CD14-positive monocyte (primary cell): ENCODE results near the gene GRIN2A. TPM values are rescaled to one million over a fixed set of nuclear protein-coding genes. Genes with fewer than 3 reads are reported as not detected.

ENCODE experiments used
- DNase-seq, 3 donors: peaks; one replicate each; pipeline ENCODE4 v3.0.0-alpha.2; 2011 to 2022
- H2AFZ ChIP-seq: 2 replicates; pipeline ENCODE4 v1.6.0; 2012; ENCODE audit warnings: mild to moderate bottlenecking, low read depth, low read length, inconsistent platforms; ENCODE audit not compliant: insufficient read depth, poor library complexity, severe bottlenecking
- H3K27ac ChIP-seq, 2 donors: 1 replicate in 1 of 2; 2 replicates in 1 of 2; pipeline ENCODE4 v1.5.1; 2012 to 2013; ENCODE audit warnings: low read length in 2 of 2, control low read depth in 1 of 2, inconsistent platforms in 1 of 2, low read depth in 1 of 2, mild to moderate bottlenecking in 1 of 2
- H3K27me3 ChIP-seq, 2 donors: one replicate each; pipeline versions ENCODE4 v1.6.0 to v1.6.1; 2011 to 2013; ENCODE audit warnings: low read length in 2 of 2; ENCODE audit not compliant: control insufficient read depth in 2 of 2, insufficient read depth in 2 of 2
- H3K36me3 ChIP-seq, 2 donors: replicated peaks in 1 of 2; 1 replicate in 1 of 2; 2 replicates in 1 of 2; pipeline versions ENCODE4 v1.5.1 to v1.6.1; 2012 to 2013; ENCODE audit warnings: low read length in 2 of 2, control low read depth in 1 of 2, inconsistent platforms in 1 of 2, mild to moderate bottlenecking in 1 of 2; ENCODE audit not compliant: insufficient read depth in 2 of 2, control insufficient read depth in 1 of 2
- H3K4me1 ChIP-seq, 2 donors: 1 replicate in 1 of 2; 2 replicates in 1 of 2; pipeline versions ENCODE4 v1.5.1 to v1.6.1; 2012 to 2013; ENCODE audit warnings: low read length in 2 of 2, control low read depth in 1 of 2, inconsistent platforms in 1 of 2, mild to moderate bottlenecking in 1 of 2, moderate library complexity in 1 of 2; ENCODE audit not compliant: insufficient read depth in 2 of 2, control insufficient read depth in 1 of 2
- H3K4me2 ChIP-seq: replicated peaks from 2 replicates; pipeline ENCODE3; 2012; ENCODE audit warnings: low read length, moderate library complexity, mild to moderate bottlenecking; ENCODE audit not compliant: poor library complexity, severe bottlenecking; ENCODE audit errors: extremely low read depth
- H3K4me3 ChIP-seq, 3 experiments: fragments of 200-600 bp in 1 of 3; sonication (generic) in 1 of 3; replicated peaks in 1 of 3; 1 replicate in 2 of 3; 2 replicates in 1 of 3; pipeline ENCODE4 v1.5.1; 2011 to 2013; ENCODE audit warnings: low read length in 3 of 3, mild to moderate bottlenecking in 3 of 3, control low read depth in 2 of 3, low read depth in 2 of 3, inconsistent platforms in 1 of 3, moderate library complexity in 1 of 3
- H3K79me2 ChIP-seq: 2 replicates; pipeline ENCODE4 v1.6.0; 2012; ENCODE audit warnings: mild to moderate bottlenecking, control low read depth, inconsistent platforms, low read length, moderate library complexity; ENCODE audit not compliant: insufficient read depth
- H3K9ac ChIP-seq: 2 replicates; pipeline ENCODE4 v1.6.0; 2017; ENCODE audit warnings: low read length, mild to moderate bottlenecking; ENCODE audit not compliant: insufficient read depth, poor library complexity, severe bottlenecking
- H3K9me3 ChIP-seq, 2 donors: replicated peaks in 1 of 2; 1 replicate in 1 of 2; 2 replicates in 1 of 2; pipeline versions ENCODE4 v1.5.1 to v1.6.1; 2012 to 2013; ENCODE audit warnings: low read length in 2 of 2, control low read depth in 1 of 2; ENCODE audit not compliant: control insufficient read depth in 1 of 2, insufficient read depth in 1 of 2
- H4K20me1 ChIP-seq: 2 replicates; pipeline ENCODE4 v1.6.0; 2012; ENCODE audit warnings: mild to moderate bottlenecking, low read length, control low read depth, moderate library complexity; ENCODE audit not compliant: insufficient read depth
- H3K27ac Mint-ChIP-seq, 7 donors: one replicate each; pipeline ENCODE4 v1.8.0; 2020; ENCODE audit warnings: mild to moderate bottlenecking in 7 of 7, mixed read lengths in 7 of 7, moderate library complexity in 6 of 7, inconsistent platforms in 2 of 7
- H3K27me3 Mint-ChIP-seq, 3 donors: one replicate each; pipeline ENCODE4 v1.8.0; 2021 to 2022; ENCODE audit warnings: low read depth in 3 of 3, mild to moderate bottlenecking in 3 of 3, mixed read lengths in 3 of 3, moderate library complexity in 3 of 3, inconsistent platforms in 1 of 3
- H3K36me3 Mint-ChIP-seq, 2 donors: one replicate each; pipeline ENCODE4 v1.8.0; 2020; ENCODE audit warnings: mixed read lengths in 2 of 2, inconsistent platforms in 1 of 2, mild to moderate bottlenecking in 1 of 2
- H3K4me1 Mint-ChIP-seq: one replicate; pipeline ENCODE4 v1.8.0; 2020; ENCODE audit warnings: mild to moderate bottlenecking, mixed read lengths
- H3K4me3 Mint-ChIP-seq, 2 donors: one replicate each; pipeline ENCODE4 v1.8.0; 2020; ENCODE audit warnings: mild to moderate bottlenecking in 2 of 2, mixed read lengths in 2 of 2, moderate library complexity in 1 of 2
- H3K9me3 Mint-ChIP-seq, 7 donors: one replicate each; pipeline ENCODE4 v1.8.0; 2020 to 2022; ENCODE audit warnings: mixed read lengths in 7 of 7, mild to moderate bottlenecking in 6 of 7, moderate library complexity in 6 of 7, inconsistent platforms in 2 of 7
- WGBS: methylation state at CpG from one replicate; pipeline ENCODE4 v1.1.5; 2013; ENCODE audit warnings: missing lambda C conversion rate; ENCODE audit not compliant: insufficient coverage; 5-methylcytosine and 5-hydroxymethylcytosine counted together
- intact Hi-C, 2 donors: fragments of 100-400 bp; cut with micrococcal nuclease; formaldehyde crosslinking; loops; one replicate each; pipeline versions ENCODE4 v1.15.0 to v1.15.1; 2023
- polyA plus RNA-seq, 3 donors: library from polyadenylated mRNA; depleted of rRNA in 1 of 3; unstranded in 2 of 3; stranded (reverse) in 1 of 3; fragments of 300-500 nt in 2 of 3; fragments of >200 nt in 1 of 3; fragmentation: Illumina TruSeq in 2 of 3; gene quantifications; 1 replicate in 2 of 3; 2 replicates in 1 of 3; pipeline ENCODE4 v1.2.3, GENCODE V29; 2012 to 2021
- TF ChIP-seq, protein P1 (sequence below): fragments of 200-600 bp; IDR thresholded peaks from one replicate; pipeline ENCODE4 v1.8.0; 2022; ENCODE audit warnings: antibody characterized with exemption, mild to moderate bottlenecking

The GRIN2A gene
- polyA plus RNA-seq, 3 donors = not detected

DNA sequence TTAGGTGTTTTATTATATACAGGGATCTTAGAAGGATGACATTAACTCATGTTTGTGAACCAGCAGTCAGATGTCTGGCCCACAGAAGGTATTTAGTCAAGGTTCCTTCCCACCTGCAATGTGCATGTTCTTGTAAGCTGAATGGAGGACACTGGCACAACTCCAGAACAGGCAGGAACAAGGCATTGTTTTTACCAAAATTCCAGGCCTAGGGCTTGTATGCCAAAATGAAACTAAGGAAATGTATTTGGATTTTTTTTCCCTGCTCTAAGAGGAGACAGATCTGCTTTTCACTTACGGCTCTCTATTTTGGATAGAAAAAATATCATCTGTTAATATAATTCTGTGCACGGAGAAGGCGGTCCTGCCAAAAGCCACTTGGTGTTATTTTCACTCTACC is 312.5 kb downstream of the GRIN2A start:
- H3K27me3 ChIP-seq = no peaks in the 10 kb centered on the region
- intact Hi-C loops = no loop called here
- no peaks in the 10 kb centered on the region for H3K36me3 ChIP-seq
- no peaks in the 10 kb centered on the region for H3K79me2 ChIP-seq
- H3K9ac ChIP-seq = no peak overlapping the region
- H3K4me1 ChIP-seq = no peaks in the 10 kb centered on the region
- no CpG with 5 or more reads among the region's 3 CpGs for WGBS
- no peak overlapping the region for H3K4me3 Mint-ChIP-seq
- no peak overlapping the region for H3K4me3 ChIP-seq
- DNase-seq = no peak
- H3K4me1 Mint-ChIP-seq = no peaks in the 10 kb centered on the region
- H3K27me3 Mint-ChIP-seq = peaks cover 0 to 1% (median 0%) of the 10 kb centered on the region in 3 donors
- H3K36me3 Mint-ChIP-seq = no peaks in the 10 kb centered on the region
- H2AFZ ChIP-seq = no peak overlapping the region
- H3K9me3 ChIP-seq = no peaks in the 10 kb centered on the region
- no peak overlapping the region for H3K27ac Mint-ChIP-seq
- H3K4me2 ChIP-seq = no peak overlapping the region
- TF ChIP-seq, protein P1, sequence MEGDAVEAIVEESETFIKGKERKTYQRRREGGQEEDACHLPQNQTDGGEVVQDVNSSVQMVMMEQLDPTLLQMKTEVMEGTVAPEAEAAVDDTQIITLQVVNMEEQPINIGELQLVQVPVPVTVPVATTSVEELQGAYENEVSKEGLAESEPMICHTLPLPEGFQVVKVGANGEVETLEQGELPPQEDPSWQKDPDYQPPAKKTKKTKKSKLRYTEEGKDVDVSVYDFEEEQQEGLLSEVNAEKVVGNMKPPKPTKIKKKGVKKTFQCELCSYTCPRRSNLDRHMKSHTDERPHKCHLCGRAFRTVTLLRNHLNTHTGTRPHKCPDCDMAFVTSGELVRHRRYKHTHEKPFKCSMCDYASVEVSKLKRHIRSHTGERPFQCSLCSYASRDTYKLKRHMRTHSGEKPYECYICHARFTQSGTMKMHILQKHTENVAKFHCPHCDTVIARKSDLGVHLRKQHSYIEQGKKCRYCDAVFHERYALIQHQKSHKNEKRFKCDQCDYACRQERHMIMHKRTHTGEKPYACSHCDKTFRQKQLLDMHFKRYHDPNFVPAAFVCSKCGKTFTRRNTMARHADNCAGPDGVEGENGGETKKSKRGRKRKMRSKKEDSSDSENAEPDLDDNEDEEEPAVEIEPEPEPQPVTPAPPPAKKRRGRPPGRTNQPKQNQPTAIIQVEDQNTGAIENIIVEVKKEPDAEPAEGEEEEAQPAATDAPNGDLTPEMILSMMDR = no peak
- H3K9me3 Mint-ChIP-seq = peaks cover 0 to 5% (median 0%) of the 10 kb centered on the region in 7 donors
- H4K20me1 ChIP-seq = no peaks in the 10 kb centered on the region
- no peak overlapping the region for H3K27ac ChIP-seq

DNA sequence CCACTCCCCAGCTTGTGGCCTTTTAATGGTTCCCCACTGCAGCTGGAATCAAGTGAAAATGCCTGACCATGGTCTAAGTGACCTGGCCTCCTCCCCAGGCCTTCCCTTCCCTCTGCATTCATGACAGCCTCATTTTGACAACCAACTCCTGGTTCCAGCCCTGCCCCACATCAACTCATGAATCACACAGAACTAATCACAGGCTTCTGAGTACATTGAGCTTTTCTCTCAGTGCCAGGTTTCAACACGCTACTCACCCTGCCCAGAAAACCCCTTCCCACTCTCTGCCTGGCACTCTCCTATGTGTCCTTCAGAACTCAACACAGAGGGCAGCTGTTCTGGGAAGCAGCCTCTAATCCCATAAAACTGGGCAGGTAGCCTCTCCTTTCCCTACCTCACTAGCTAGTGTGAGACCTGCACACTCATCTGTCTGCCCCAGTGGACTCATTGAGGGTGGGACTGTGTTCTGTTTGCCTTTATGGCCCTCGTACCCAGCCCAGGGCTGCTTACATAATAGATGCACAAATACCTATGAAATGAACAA is 313.6 kb downstream of the GRIN2A start:
- no peaks in the 10 kb centered on the region for H4K20me1 ChIP-seq
- Mint-ChIP-seq H3K36me3 (no peaks in the 10 kb centered on the region), H3K9me3 (peaks cover 0 to 5% (median 0%) of the 10 kb centered on the region in 7 donors), H3K4me3 (no peak overlapping the region), H3K27me3 (peaks cover 0 to 1% (median 0%) of the 10 kb centered on the region in 3 donors), H3K27ac (no peak overlapping the region), H3K4me1 (no peaks in the 10 kb centered on the region)
- H3K27ac ChIP-seq = no peak overlapping the region
- no peak overlapping the region for H3K4me3 ChIP-seq
- no peaks in the 10 kb centered on the region for H3K36me3 ChIP-seq
- H3K79me2 ChIP-seq = no peaks in the 10 kb centered on the region
- H2AFZ ChIP-seq = no peak overlapping the region
- no peak overlapping the region for H3K9ac ChIP-seq
- intact Hi-C loops = no loop called here
- no peaks in the 10 kb centered on the region for H3K4me1 ChIP-seq
- H3K27me3 ChIP-seq = no peaks in the 10 kb centered on the region
- no peaks in the 10 kb centered on the region for H3K9me3 ChIP-seq
- 80% methylated on average over 2 of the region's 2 CpGs for WGBS
- TF ChIP-seq, protein P1 = no peak
- H3K4me2 ChIP-seq = no peak overlapping the region
- no peak for DNase-seq
